Activated T-cell treated with anti-CD3 and anti-CD28 coated beads, Interleukin-2, amount 50 U/mL, for 4 hours (primary cell): ENCODE data around the gene SIRT4. TPM values are rescaled to one million over a fixed set of nuclear protein-coding genes. Genes with fewer than 3 reads are reported as not detected.
A peak's percentile ranks its signal among the peaks of the same experiment; 100 is the strongest.
"Not testable (repeated sequence)": the region's sequence is repeated elsewhere in the genome, so short reads cannot be mapped to it uniquely, and the experiment has no call there.

ENCODE experiments used
- ATAC-seq, 2 donors: fragments of 200-7000 bp; cut with Tn5 transposase; one replicate each; pipeline ENCODE4 v1.10.0; 2021
- DNase-seq: peaks from one replicate; pipeline ENCODE4 v3.0.0-alpha.2; 2020
- H3K27me3 Mint-ChIP-seq: one replicate; pipeline ENCODE4 v1.8.0; 2021; ENCODE audit warnings: low read depth, mixed read lengths
- H3K36me3 Mint-ChIP-seq: one replicate; pipeline ENCODE4 v1.8.0; 2022; ENCODE audit warnings: mixed read lengths; ENCODE audit not compliant: insufficient read depth
- H3K4me1 Mint-ChIP-seq: one replicate; pipeline ENCODE4 v1.8.0; 2021; ENCODE audit warnings: low read depth, mixed read lengths
- H3K4me3 Mint-ChIP-seq: one replicate; pipeline ENCODE4 v1.8.0; 2021; ENCODE audit warnings: mild to moderate bottlenecking, moderate library complexity, mixed read lengths
- H3K9me3 Mint-ChIP-seq: one replicate; pipeline ENCODE4 v1.8.0; 2021; ENCODE audit warnings: mixed read lengths
- total RNA-seq, 3 donors: library from RNA; stranded (reverse); gene quantifications; one replicate each; pipeline ENCODE4 v1.2.1, GENCODE V29; 2021

SIRT4 gene
- total RNA-seq, 3 donors from 2014 or later: 1.3 to 1.8 (median 1.5) TPM

GRCh38 chr12:120336392-120336791 is 34.3 kb downstream of the SIRT4 start:
- Mint-ChIP-seq H3K9me3 (peaks cover 19% of the 10 kb centered on the region), H3K27me3 (peaks cover 11% of the 10 kb centered on the region)
- ATAC-seq, H3K36me3 Mint-ChIP-seq, H3K4me3 Mint-ChIP-seq, DNase-seq, H3K4me1 Mint-ChIP-seq: not testable (repeated sequence)

DNA sequence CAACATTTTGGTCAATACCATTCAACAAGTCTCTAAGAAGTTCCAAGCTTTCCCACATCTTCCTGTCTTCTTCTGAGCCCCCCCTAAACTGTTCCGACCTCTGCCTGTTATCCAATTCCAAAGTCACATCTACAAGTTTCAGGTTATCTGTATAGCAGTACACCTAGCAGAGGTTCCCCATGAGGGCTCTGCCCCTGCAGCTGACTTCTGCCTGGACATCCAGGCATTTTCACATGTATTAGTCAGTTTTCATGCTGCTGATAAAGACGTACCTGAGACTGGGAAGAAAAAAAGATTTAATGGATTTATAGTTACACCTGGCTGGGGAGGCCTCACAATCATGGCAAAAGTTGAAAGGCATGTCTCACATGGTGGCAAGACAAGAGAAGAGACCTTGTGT is 35.6 kb downstream of the SIRT4 start:
- DNase-seq: no peak

DNA sequence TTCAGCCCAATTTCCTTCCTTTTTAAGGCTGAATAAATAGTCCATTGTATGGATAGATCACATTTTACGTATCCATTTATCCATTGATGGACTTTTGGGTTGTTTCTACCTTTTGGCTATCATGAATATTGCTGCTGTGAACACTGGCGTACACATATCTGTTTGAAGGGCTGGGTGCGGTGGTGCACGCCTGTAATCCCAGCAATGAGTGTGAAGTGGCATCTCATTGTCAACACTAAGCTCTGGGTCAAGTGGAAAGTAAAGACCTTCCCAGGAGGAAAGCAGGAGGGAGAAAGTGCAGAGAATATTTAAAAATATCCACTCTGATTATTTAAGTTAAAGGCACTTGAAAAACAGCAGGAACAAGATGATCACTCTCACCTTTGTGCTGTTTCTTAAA is 37.1 kb downstream of the SIRT4 start:
- Mint-ChIP-seq H3K4me1 (no peaks in the 10 kb centered on the region), H3K36me3 (no peaks in the 10 kb centered on the region), H3K4me3 (no peak overlapping the region), H3K9me3 (peaks cover 19% of the 10 kb centered on the region), H3K27me3 (peaks cover 9% of the 10 kb centered on the region)
- DNase-seq (no peak), ATAC-seq (no peak)

More for the DNA sequence above, 35.6 kb downstream of the SIRT4 start:
- no peaks in the 10 kb centered on the region for H3K4me1 Mint-ChIP-seq
- peaks cover 9% of the 10 kb centered on the region for H3K27me3 Mint-ChIP-seq
- no peak overlapping the region for H3K4me3 Mint-ChIP-seq
- no peak for ATAC-seq
- H3K9me3 Mint-ChIP-seq: peaks cover 19% of the 10 kb centered on the region
- H3K36me3 Mint-ChIP-seq: no peaks in the 10 kb centered on the region

- H3K27me3 Mint-ChIP-seq: peaks cover 9% of the 10 kb centered on the region
- peaks cover 12% of the 10 kb centered on the region for H3K9me3 Mint-ChIP-seq
- no peaks in the 10 kb centered on the region for H3K36me3 Mint-ChIP-seq
- ATAC-seq (no peak), DNase-seq (no peak)
- no peak overlapping the region for H3K4me3 Mint-ChIP-seq
- no peaks in the 10 kb centered on the region for H3K4me1 Mint-ChIP-seq
These were observed 40.3 kb downstream of the SIRT4 start for GRCh38 chr12:120342175-120343038.

- H3K4me1 Mint-ChIP-seq: no peaks in the 10 kb centered on the region
- DNase-seq (no peak), ATAC-seq (no peak)
- no peak overlapping the region for H3K4me3 Mint-ChIP-seq
- peaks cover 5% of the 10 kb centered on the region for H3K9me3 Mint-ChIP-seq
- H3K36me3 Mint-ChIP-seq: no peaks in the 10 kb centered on the region
- peaks cover 11% of the 10 kb centered on the region for H3K27me3 Mint-ChIP-seq
These were observed 41.0 kb downstream of the SIRT4 start for GRCh38 chr12:120343039-120343537.

DNA sequence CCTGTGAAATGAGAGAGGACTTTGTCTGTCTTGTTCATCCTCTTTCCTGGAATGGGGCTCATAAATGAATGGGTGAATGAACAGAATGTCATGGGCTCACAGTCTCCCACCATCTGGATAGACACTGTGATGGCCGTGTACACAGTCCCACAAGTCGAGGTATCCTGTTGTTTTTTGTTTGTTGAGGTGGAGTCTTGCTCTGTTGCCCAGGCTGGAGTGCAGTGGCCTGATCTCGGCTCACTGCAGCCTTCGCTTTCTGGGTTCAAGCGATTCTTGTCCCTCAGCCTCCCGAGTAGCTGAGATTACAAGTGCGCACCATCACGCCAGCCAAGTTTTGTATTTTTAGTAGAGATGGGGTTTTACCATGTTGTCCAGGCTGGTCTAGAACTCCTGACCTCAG is 41.6 kb downstream of the SIRT4 start:
- Mint-ChIP-seq H3K36me3 (no peaks in the 10 kb centered on the region), H3K9me3 (peaks cover 1% of the 10 kb centered on the region), H3K4me1 (no peaks in the 10 kb centered on the region), H3K27me3 (peaks cover 11% of the 10 kb centered on the region), H3K4me3 (no peak overlapping the region)
- ATAC-seq (no peak), DNase-seq (no peak)

GRCh38 chr12:120346031-120346430 is 43.9 kb downstream of the SIRT4 start:
- DNase-seq (no peak), ATAC-seq (no peak)
- peaks cover 10% of the 10 kb centered on the region for H3K27me3 Mint-ChIP-seq
- H3K4me1 Mint-ChIP-seq: no peaks in the 10 kb centered on the region
- H3K9me3 Mint-ChIP-seq: no peaks in the 10 kb centered on the region
- no peaks in the 10 kb centered on the region for H3K36me3 Mint-ChIP-seq
- H3K4me3 Mint-ChIP-seq: no peak overlapping the region

- H3K9me3 Mint-ChIP-seq: no peaks in the 10 kb centered on the region
- ATAC-seq: no peak
- H3K4me3 Mint-ChIP-seq: no peak overlapping the region
These were observed 44.6 kb downstream of the SIRT4 start for GRCh38 chr12:120346681-120347080.

GRCh38 chr12:120347766-120348165 is 45.6 kb downstream of the SIRT4 start:
- Mint-ChIP-seq H3K27me3 (peaks cover 8% of the 10 kb centered on the region), H3K4me3 (no peak overlapping the region), H3K9me3 (no peaks in the 10 kb centered on the region), H3K36me3 (no peaks in the 10 kb centered on the region), H3K4me1 (no peaks in the 10 kb centered on the region)
- no peak for DNase-seq
- no peak for ATAC-seq

More at GRCh38 chr12:120346681-120347080, 44.6 kb downstream of the SIRT4 start:
- H3K4me1 Mint-ChIP-seq: no peaks in the 10 kb centered on the region
- H3K27me3 Mint-ChIP-seq: peaks cover 8% of the 10 kb centered on the region
- no peaks in the 10 kb centered on the region for H3K36me3 Mint-ChIP-seq
- no peak for DNase-seq

DNA sequence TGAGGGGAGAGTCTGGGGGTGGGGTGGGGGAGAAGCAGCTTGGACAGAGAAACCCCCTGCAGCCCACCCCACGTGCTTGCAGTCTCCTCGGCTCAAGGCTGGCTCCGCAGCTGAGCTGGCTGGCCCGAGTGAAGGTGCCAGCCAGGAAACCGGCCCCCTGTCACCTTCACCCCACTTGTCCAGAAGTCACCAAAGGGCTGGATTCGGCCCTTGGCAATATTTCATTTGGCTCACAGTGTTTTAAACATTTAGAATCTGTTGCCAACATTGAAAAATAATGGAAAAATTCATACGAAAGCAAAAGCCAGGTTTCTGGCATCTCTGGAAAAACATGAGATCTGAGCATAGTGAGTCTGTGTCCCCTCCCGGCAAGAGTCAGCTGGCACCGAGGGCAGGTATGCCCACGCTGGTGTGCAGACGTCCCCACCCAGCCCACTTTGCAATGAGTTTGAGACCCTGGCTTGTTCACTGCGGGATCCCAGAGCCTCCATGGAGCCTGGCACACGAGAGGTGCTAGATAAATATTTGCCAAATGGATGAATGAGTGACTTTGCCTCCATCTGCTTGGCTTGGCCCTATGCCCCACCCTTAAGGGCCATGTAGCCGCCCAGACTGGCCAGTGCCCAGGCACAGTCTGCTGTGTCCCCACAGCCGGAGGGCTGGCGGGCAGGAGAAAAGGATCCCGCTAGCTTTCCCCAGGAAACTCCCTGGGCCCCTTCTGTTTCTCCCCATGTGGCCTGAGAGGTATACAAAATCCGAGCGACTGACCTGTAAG is 48.6 kb downstream of the SIRT4 start:
- H3K4me3 Mint-ChIP-seq: no peak overlapping the region
- ATAC-seq (no peak), DNase-seq (no peak)
- H3K9me3 Mint-ChIP-seq: no peaks in the 10 kb centered on the region
- no peaks in the 10 kb centered on the region for H3K4me1 Mint-ChIP-seq
- H3K36me3 Mint-ChIP-seq: no peaks in the 10 kb centered on the region
- peaks cover 11% of the 10 kb centered on the region for H3K27me3 Mint-ChIP-seq

DNA sequence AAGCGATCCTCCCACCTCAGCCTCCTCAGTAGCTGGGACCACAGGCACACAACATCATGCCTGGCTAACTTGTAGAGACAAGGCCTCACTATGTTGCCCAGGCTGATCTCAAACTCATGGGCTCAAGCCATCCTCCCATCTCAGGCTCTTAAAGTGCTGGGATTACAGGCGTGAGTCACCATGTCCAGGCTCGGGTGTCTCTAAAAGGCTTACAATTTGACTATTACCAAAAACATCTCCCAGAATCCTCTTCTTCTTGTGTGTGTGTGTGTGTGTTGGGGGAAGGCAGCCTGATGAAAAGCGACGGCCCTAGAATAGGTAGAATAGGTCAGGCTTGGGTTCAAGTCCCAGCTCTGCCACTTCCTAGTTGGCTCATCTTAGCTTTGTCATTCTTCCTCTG is 50.0 kb downstream of the SIRT4 start:
- no peak for ATAC-seq
- no peaks in the 10 kb centered on the region for H3K9me3 Mint-ChIP-seq
- peaks cover 13% of the 10 kb centered on the region for H3K27me3 Mint-ChIP-seq
- H3K4me3 Mint-ChIP-seq: no peak overlapping the region
- H3K4me1 Mint-ChIP-seq: no peaks in the 10 kb centered on the region
- DNase-seq: no peak
- no peaks in the 10 kb centered on the region for H3K36me3 Mint-ChIP-seq

DNA sequence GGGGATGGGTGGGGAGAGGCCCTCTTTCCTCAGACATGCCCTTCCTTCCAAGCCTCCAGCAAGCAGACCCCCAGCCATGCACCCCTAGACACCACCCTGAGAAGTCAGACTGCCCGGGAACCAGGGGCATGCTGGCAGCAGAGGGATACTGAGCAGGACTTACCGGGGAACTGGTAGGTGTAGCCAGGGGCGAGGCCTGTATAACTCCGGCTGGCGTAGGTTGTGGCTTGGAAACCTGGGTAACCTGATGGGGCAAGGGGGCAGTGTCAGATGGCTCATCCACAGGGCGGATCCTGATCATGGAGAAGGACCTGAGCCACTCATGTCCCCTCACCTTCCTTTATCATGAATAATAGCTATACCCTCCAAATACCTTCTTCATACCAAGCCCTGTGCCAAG is 51.0 kb downstream of the SIRT4 start:
- Mint-ChIP-seq H3K4me3 (no peak overlapping the region), H3K36me3 (no peaks in the 10 kb centered on the region), H3K27me3 (peaks cover 17% of the 10 kb centered on the region), H3K9me3 (no peaks in the 10 kb centered on the region), H3K4me1 (no peaks in the 10 kb centered on the region)
- ATAC-seq: no peak
- DNase-seq: no peak

- peaks cover 19% of the 10 kb centered on the region for H3K27me3 Mint-ChIP-seq
- ATAC-seq (no peak), DNase-seq (no peak)
- H3K4me3 Mint-ChIP-seq: no peak overlapping the region
- H3K4me1 Mint-ChIP-seq: no peaks in the 10 kb centered on the region
- no peaks in the 10 kb centered on the region for H3K36me3 Mint-ChIP-seq
- no peaks in the 10 kb centered on the region for H3K9me3 Mint-ChIP-seq
These were observed 51.6 kb downstream of the SIRT4 start for GRCh38 chr12:120353556-120354317.

DNA sequence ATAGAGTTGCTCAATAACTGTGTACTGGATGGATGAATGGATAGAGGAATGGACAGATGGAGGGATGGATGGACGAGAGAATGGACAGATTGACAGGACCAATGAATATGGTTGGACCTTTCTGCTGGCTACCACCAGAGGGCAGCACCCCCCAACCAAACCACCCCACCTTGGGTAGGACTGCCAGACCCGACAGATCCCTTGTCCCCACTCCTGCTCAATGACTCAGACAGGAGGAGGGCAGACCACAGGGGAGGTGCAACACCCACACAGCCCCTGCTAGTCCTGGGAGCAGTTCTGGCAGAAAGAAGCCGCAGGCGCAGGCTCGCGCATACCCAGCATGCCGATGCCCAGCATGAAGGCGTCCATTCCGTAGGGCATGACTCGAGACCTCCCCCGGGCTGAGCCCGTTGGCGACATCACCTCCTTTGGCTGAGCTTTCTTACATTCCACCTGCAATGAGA is 54.5 kb downstream of the SIRT4 start:
- Mint-ChIP-seq H3K27me3 (peaks cover 37% of the 10 kb centered on the region), H3K36me3 (no peaks in the 10 kb centered on the region), H3K4me1 (no peaks in the 10 kb centered on the region), H3K4me3 (no peak overlapping the region), H3K9me3 (no peaks in the 10 kb centered on the region)
- peak; percentile 94 to 98 for ATAC-seq
- DNase-seq: peak; percentile 76
